HL-60 (cell line): ENCODE measurements around the gene ALDH1L1.

Experiments
- DNase-seq, 2 experiments: peaks; one replicate each; pipeline ENCODE4 v3.0.0-alpha.2; 2010 to 2020; ENCODE audit warnings: low read depth in 1 of 2, low spot score in 1 of 2
- H3K27ac ChIP-seq: fragments of 250-450 bp; sonication (Bioruptor Pico); replicated peaks from 2 replicates; pipeline ENCODE4 v1.5.1; 2020; ENCODE audit warnings: mild to moderate bottlenecking, moderate library complexity
- H3K27me3 ChIP-seq: fragments of 250-450 bp; sonication (Bioruptor Pico); 2 replicates; pipeline ENCODE4 v1.5.1; 2021; ENCODE audit warnings: mild to moderate bottlenecking, moderate library complexity; ENCODE audit not compliant: insufficient read depth, poor library complexity, severe bottlenecking
- H3K4me3 ChIP-seq: replicated peaks from 2 replicates; pipeline ENCODE4 v1.5.1; 2011; ENCODE audit warnings: mild to moderate bottlenecking, control low read depth, low read length; ENCODE audit not compliant: insufficient read depth
- CTCF ChIP-seq: IDR thresholded peaks from one replicate; pipeline ENCODE4 v1.5.1; 2011; ENCODE audit warnings: low read length, control low read depth, inconsistent platforms; ENCODE audit not compliant: insufficient read depth
- GABPA ChIP-seq: IDR thresholded peaks from 2 replicates; pipeline ENCODE4 v1.6.1; 2012; ENCODE audit warnings: low read depth
- POLR2AphosphoS5 ChIP-seq: IDR thresholded peaks from 2 replicates; pipeline ENCODE4 v1.6.1; 2012; ENCODE audit warnings: low read depth
- REST ChIP-seq: IDR thresholded peaks from 2 replicates; pipeline ENCODE4 v1.6.1; 2012; ENCODE audit warnings: low read depth; ENCODE audit not compliant: insufficient replicate concordance
- SPI1 ChIP-seq: IDR thresholded peaks from 2 replicates; pipeline ENCODE4 v1.6.1; 2012; ENCODE audit warnings: low read depth, mild to moderate bottlenecking, borderline replicate concordance

Gene ALDH1L1

DNA sequence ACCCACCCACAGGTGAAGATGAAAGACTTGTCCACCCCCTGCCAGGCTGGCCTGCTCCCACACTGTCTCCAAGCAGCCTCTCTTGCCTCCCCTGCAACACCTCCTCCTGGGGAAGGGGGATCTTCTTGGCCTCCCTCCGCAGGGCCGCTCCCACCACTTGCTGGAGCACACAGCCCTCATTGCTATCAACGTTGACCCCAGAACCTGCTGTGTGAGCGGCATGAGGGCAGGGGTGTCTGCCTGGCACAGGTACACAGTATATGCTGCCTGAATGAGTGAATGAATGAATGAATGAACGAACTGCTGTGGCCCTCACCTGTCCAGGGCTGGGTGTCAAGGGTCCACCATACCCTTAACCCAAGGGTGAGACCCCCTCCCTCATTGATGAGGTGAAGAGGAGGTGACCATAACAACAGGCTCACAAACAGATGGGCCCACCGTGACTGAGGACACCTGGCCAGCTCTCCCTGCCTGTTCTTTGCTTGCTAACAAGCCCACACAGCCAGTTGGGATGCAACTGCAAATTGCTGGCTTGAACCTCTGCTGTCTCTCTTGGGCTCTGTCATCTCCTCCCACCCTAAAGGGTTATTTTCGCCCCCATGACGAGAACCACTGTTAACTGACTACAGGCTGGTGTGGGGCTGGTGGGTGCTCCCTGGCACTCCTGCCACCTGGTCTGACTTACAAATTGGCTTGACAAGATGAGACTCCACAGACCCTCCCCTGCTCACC, 118.9 kb downstream of the ALDH1L1 start:
- no peak overlapping the region for H3K4me3 ChIP-seq

DNA sequence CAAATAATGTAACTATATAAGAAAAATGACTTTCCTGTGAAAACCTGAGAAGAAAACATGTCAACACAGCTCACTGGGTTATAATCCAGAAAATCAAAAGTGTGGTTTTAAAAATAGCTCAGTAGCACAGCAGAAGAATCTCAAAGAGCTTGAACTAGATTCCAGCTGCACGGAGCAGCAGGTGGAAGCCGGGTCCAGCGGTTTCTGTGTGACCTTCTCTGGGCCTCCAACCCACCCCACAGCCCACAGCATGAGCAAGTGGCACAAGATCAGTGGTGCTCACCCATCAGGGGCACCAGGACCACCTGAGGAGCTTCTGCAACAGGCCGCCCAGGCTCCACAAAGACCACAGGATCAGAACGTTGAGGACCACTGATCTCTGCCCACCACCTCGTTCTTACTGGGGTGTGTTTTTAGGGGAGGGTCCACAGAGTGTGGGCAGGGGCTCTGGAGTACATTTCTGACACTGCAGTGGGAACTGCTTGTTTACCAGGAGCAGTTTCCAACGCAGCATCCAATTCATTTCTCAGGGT, 119.7 kb downstream of the ALDH1L1 start:
- no peak overlapping the region for H3K27ac ChIP-seq
- DNase-seq: no peak
- H3K4me3 ChIP-seq: no peak overlapping the region
- no peaks in the 10 kb centered on the region for H3K27me3 ChIP-seq
- no peak for TF ChIP-seq SPI1
- TF ChIP-seq REST: no peak
- no peak for TF ChIP-seq POLR2AphosphoS5
- TF ChIP-seq CTCF: no peak
- no peak for TF ChIP-seq GABPA

More for the DNA sequence above, 118.9 kb downstream of the ALDH1L1 start:
- no peak for DNase-seq
- Histone ChIP-seq H3K27ac (no peak overlapping the region), H3K27me3 (no peaks in the 10 kb centered on the region)
- no peak for TF ChIP-seq CTCF
- no peak for TF ChIP-seq POLR2AphosphoS5
- no peak for TF ChIP-seq GABPA
- TF ChIP-seq SPI1: no peak
- TF ChIP-seq REST: no peak

DNA sequence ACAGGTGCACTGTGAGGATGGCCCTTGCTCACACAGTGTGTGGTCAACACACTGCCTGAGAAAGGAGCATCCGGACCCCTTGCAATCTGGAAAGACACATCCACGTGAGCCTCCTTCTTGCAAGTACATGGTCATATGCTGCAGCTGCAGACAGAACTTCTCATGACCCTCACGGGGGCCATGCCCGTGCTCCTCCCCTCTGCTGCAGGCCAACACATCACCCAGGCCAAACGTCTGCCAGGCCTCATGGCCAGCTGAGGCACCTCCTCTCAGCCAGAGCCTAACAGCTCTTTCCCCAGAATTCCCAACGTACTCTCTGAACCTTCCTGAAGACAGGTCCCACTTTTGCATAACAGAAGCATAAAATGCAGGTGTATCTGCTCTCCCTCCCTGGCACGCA, 121.7 kb downstream of the ALDH1L1 start:
- DNase-seq: no peak
- Histone ChIP-seq H3K4me3 (no peak overlapping the region), H3K27me3 (no peaks in the 10 kb centered on the region), H3K27ac (no peak overlapping the region)
- no peak for TF ChIP-seq SPI1
- no peak for TF ChIP-seq CTCF
- no peak for TF ChIP-seq GABPA
- TF ChIP-seq POLR2AphosphoS5: no peak
- TF ChIP-seq REST: no peak
